H9 (cell line): Measurements from ENCODE around the gene PLLP. TPM values are rescaled to one million over a fixed set of nuclear protein-coding genes. Genes with fewer than 3 reads are reported as not detected.

Experiments used
- DNase-seq: peaks from one replicate; pipeline ENCODE4 v3.0.0-alpha.2; 2017
- H2AFZ ChIP-seq: one replicate; pipeline ENCODE4 v1.6.1; 2013; ENCODE audit warnings: mild to moderate bottlenecking, low read length, control low read depth, moderate library complexity
- H2AK5ac ChIP-seq: 2 replicates; pipeline ENCODE4 v1.6.1; 2013; ENCODE audit warnings: low read length, control low read depth, mixed read lengths; ENCODE audit not compliant: insufficient read length
- H2BK120ac ChIP-seq: one replicate; pipeline ENCODE4 v1.6.1; 2013; ENCODE audit warnings: low read depth, mild to moderate bottlenecking, low read length, control low read depth, inconsistent platforms; ENCODE audit not compliant: poor library complexity, severe bottlenecking
- H2BK12ac ChIP-seq: 2 replicates; pipeline ENCODE4 v1.6.1; 2013; ENCODE audit warnings: low read length, control low read depth, mixed read lengths, low read depth; ENCODE audit not compliant: insufficient read length
- H2BK15ac ChIP-seq: 2 replicates; pipeline ENCODE4 v1.6.1; 2013; ENCODE audit warnings: low read depth, low read length, control low read depth
- H2BK20ac ChIP-seq: one replicate; pipeline ENCODE4 v1.6.1; 2013; ENCODE audit warnings: low read depth, mild to moderate bottlenecking, low read length, control low read depth, inconsistent platforms; ENCODE audit not compliant: poor library complexity, severe bottlenecking
- H2BK5ac ChIP-seq: 2 replicates; pipeline ENCODE4 v1.6.1; 2013; ENCODE audit warnings: low read length, control low read depth, mixed read lengths; ENCODE audit not compliant: insufficient read length
- H3K14ac ChIP-seq: 2 replicates; pipeline ENCODE4 v1.6.1; 2013; ENCODE audit warnings: low read length, control low read depth; ENCODE audit not compliant: insufficient read depth
- H3K18ac ChIP-seq: 2 replicates; pipeline ENCODE4 v1.6.1; 2013; ENCODE audit warnings: low read depth, mild to moderate bottlenecking, mixed read lengths, low read length, control low read depth; ENCODE audit not compliant: insufficient read length
- H3K23ac ChIP-seq: 2 replicates; pipeline ENCODE4 v1.6.1; 2013; ENCODE audit warnings: low read length, control low read depth, mixed read lengths, low read depth; ENCODE audit not compliant: insufficient read length
- H3K23me2 ChIP-seq: 2 replicates; pipeline ENCODE4 v1.6.1; 2013; ENCODE audit warnings: low read depth, mild to moderate bottlenecking, mixed read lengths, low read length, control low read depth; ENCODE audit not compliant: insufficient read length, poor library complexity, severe bottlenecking
- H3K27ac ChIP-seq: 2 replicates; pipeline ENCODE4 v1.5.1; 2013; ENCODE audit warnings: low read length, control low read depth, mixed read lengths, low read depth; ENCODE audit not compliant: insufficient read length
- H3K27me3 ChIP-seq: 2 replicates; pipeline ENCODE4 v1.6.1; 2013; ENCODE audit warnings: low read length, control low read depth, inconsistent platforms; ENCODE audit not compliant: insufficient read depth
- H3K4ac ChIP-seq: 2 replicates; pipeline ENCODE4 v1.6.1; 2013; ENCODE audit warnings: low read depth, mild to moderate bottlenecking, control low read depth, inconsistent platforms, low read length, moderate library complexity
- H3K4me1 ChIP-seq: 2 replicates; pipeline ENCODE4 v1.6.1; 2013; ENCODE audit warnings: low read length, control low read depth, inconsistent platforms; ENCODE audit not compliant: insufficient read depth
- H3K4me2 ChIP-seq: 2 replicates; pipeline ENCODE4 v1.6.1; 2013; ENCODE audit warnings: low read length, control low read depth, mixed read lengths; ENCODE audit not compliant: insufficient read length, insufficient read depth
- H3K56ac ChIP-seq: 2 replicates; pipeline ENCODE4 v1.6.1; 2013; ENCODE audit warnings: low read depth, mild to moderate bottlenecking, mixed read lengths, low read length, control low read depth; ENCODE audit not compliant: insufficient read length
- H3K79me1 ChIP-seq: 2 replicates; pipeline ENCODE4 v1.6.1; 2013; ENCODE audit warnings: low read depth, mild to moderate bottlenecking, moderate library complexity, low read length, control low read depth, inconsistent platforms; ENCODE audit not compliant: insufficient read depth, poor library complexity, severe bottlenecking
- H3K79me2 ChIP-seq: 2 replicates; pipeline ENCODE4 v1.6.1; 2013; ENCODE audit warnings: low read length, control low read depth, inconsistent platforms; ENCODE audit not compliant: insufficient read depth
- H3K9ac ChIP-seq: 2 replicates; pipeline ENCODE4 v1.6.1; 2013; ENCODE audit warnings: low read length, control low read depth, mixed read lengths; ENCODE audit not compliant: insufficient read length; ENCODE audit errors: extremely low read depth
- H3K9me3 ChIP-seq: one replicate; pipeline ENCODE4 v1.6.1; 2013; ENCODE audit warnings: low read depth, low read length, inconsistent platforms; ENCODE audit not compliant: control insufficient read depth
- H3T11ph ChIP-seq: one replicate; pipeline ENCODE4 v1.6.1; 2013; ENCODE audit warnings: mild to moderate bottlenecking, low read length, control low read depth, inconsistent platforms
- H4K20me1 ChIP-seq: one replicate; pipeline ENCODE4 v1.6.1; 2013; ENCODE audit not compliant: control insufficient read depth, insufficient read length, insufficient read depth
- H4K5ac ChIP-seq: 2 replicates; pipeline ENCODE4 v1.6.1; 2013; ENCODE audit warnings: low read depth, mild to moderate bottlenecking, mixed read lengths, low read length, control low read depth; ENCODE audit not compliant: insufficient read length
- H4K8ac ChIP-seq: replicated peaks from 2 replicates; pipeline ENCODE4 v1.6.1; 2013; ENCODE audit warnings: low read length, control low read depth, mixed read lengths, low read depth; ENCODE audit not compliant: insufficient read length
- H4K91ac ChIP-seq: 2 replicates; pipeline ENCODE4 v1.6.1; 2013; ENCODE audit warnings: low read depth, mild to moderate bottlenecking, moderate library complexity, mixed read lengths, low read length, control low read depth; ENCODE audit not compliant: insufficient read length
- H3K27ac Mint-ChIP-seq, 3 experiments: 2 replicates in 2 of 3; 3 replicates in 1 of 3; pipeline ENCODE4 v1.8.0; 2020 to 2021; ENCODE audit warnings: mixed read lengths in 3 of 3, mild to moderate bottlenecking in 1 of 3, moderate library complexity in 1 of 3
- H3K27me3 Mint-ChIP-seq: 2 replicates; pipeline ENCODE4 v1.8.0; 2021; ENCODE audit warnings: low read depth, mild to moderate bottlenecking, moderate library complexity, mixed read lengths
- H3K36me3 Mint-ChIP-seq, 3 experiments: 2 replicates in 2 of 3; 3 replicates in 1 of 3; pipeline ENCODE4 v1.8.0; 2020 to 2021; ENCODE audit warnings: low read depth in 3 of 3, mixed read lengths in 3 of 3; ENCODE audit not compliant: insufficient read depth in 1 of 3
- H3K4me1 Mint-ChIP-seq, 2 experiments: 2 replicates each; pipeline ENCODE4 v1.8.0; 2020; ENCODE audit warnings: mixed read lengths in 2 of 2
- H3K4me3 Mint-ChIP-seq, 2 experiments: 2 replicates in 1 of 2; 3 replicates in 1 of 2; pipeline ENCODE4 v1.8.0; 2020 to 2021; ENCODE audit warnings: mild to moderate bottlenecking in 2 of 2, mixed read lengths in 2 of 2, moderate library complexity in 1 of 2
- H3K9me3 Mint-ChIP-seq, 2 experiments: 2 replicates in 1 of 2; 3 replicates in 1 of 2; pipeline ENCODE4 v1.8.0; 2020; ENCODE audit warnings: mild to moderate bottlenecking in 2 of 2, mixed read lengths in 2 of 2, moderate library complexity in 1 of 2
- WGBS: extraction: QIAGEN DNeasy Blood & Tissue Kit; methylation state at CpG from one replicate; pipeline ENCODE4 v1.1.7; 2013; ENCODE audit warnings: missing lambda C conversion rate, low lambda C conversion rate, mixed read lengths; ENCODE audit not compliant: insufficient read length; ENCODE audit errors: extremely low coverage; 5-methylcytosine and 5-hydroxymethylcytosine counted together
- total RNA-seq: library from RNA; stranded (reverse); gene quantifications from 2 replicates; pipeline ENCODE4 v1.2.1, GENCODE V29; 2021
- TF ChIP-seq, protein P1 (sequence below): fragments of 200-600 bp; sonication (generic); conservative IDR thresholded peaks from 3 replicates; pipeline ENCODE4 v1.8.0; 2021; ENCODE audit warnings: antibody characterized with exemption, mild to moderate bottlenecking

PLLP gene
- total RNA-seq, 1 experiment from 2014 or later, result 1.8 TPM

DNA sequence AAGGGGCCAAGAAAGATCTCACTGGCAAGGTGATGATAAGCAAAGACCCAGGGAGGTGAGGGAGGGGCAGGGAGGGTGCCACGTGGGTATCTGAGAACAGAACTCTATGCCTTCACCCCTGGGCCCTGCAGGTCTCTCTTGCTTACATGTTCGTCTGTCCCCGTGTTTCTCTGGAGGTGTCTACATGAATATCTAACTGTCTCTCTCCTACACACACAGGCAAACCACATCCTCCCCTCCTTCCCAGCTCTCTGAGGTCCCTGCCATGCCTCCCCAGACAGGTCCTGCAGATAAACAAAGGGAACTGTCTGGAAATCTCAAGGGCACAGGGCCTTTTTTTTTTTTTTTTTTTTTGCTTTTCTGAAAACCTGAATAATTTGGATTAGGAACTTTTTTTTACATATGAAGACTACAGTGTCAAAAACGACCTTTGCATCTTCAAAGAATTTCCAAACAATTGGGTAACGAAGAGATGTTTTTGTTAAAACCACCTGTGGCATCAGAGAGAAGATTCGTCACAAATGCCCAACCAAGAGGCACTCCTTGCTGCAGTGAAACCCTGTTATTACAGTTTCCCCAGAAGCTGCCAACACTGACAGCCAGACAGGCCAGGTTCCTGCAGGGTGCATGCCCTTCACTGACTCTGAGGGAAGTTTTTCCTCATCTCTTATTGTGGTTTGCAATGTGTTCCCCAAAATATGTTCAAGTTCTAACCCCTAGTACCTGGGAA, 17.8 kb downstream of the PLLP start:
- Mint-ChIP-seq H3K4me1 (peaks cover 17 to 28% of the 10 kb centered on the region in 2 experiments), H3K27me3 (no peaks in the 10 kb centered on the region), H3K9me3 (no peaks in the 10 kb centered on the region), H3K36me3 (no peaks in the 10 kb centered on the region), H3K27ac (peak overlapping the region; percentile 34 to 67 (median 43); a peak in 2 of 7 replicates), H3K4me3 (no peak overlapping the region)
- H3K27ac ChIP-seq, result no peak overlapping the region
- no peaks in the 10 kb centered on the region for H3K27me3 ChIP-seq
- no peak overlapping the region for H3K4me2 ChIP-seq
- no peak overlapping the region for H2BK12ac ChIP-seq
- H3K4ac ChIP-seq, result no peak overlapping the region
- no peak overlapping the region for H3K18ac ChIP-seq
- H4K91ac ChIP-seq, result no peak overlapping the region
- no peak overlapping the region for H3T11ph ChIP-seq
- no peak overlapping the region for H3K9ac ChIP-seq
- no peak overlapping the region for H2BK20ac ChIP-seq
- no peak overlapping the region for H4K8ac ChIP-seq
- TF ChIP-seq, protein P1, sequence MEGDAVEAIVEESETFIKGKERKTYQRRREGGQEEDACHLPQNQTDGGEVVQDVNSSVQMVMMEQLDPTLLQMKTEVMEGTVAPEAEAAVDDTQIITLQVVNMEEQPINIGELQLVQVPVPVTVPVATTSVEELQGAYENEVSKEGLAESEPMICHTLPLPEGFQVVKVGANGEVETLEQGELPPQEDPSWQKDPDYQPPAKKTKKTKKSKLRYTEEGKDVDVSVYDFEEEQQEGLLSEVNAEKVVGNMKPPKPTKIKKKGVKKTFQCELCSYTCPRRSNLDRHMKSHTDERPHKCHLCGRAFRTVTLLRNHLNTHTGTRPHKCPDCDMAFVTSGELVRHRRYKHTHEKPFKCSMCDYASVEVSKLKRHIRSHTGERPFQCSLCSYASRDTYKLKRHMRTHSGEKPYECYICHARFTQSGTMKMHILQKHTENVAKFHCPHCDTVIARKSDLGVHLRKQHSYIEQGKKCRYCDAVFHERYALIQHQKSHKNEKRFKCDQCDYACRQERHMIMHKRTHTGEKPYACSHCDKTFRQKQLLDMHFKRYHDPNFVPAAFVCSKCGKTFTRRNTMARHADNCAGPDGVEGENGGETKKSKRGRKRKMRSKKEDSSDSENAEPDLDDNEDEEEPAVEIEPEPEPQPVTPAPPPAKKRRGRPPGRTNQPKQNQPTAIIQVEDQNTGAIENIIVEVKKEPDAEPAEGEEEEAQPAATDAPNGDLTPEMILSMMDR, result no peak
- H3K4me1 ChIP-seq, result peaks cover 2% of the 10 kb centered on the region; the same call in 1 of the 2 replicates
- WGBS, result no CpG with 5 or more reads among the region's 6 CpGs
- H3K9me3 ChIP-seq, result no peaks in the 10 kb centered on the region
- H2AFZ ChIP-seq, result no peak overlapping the region
- no peak overlapping the region for H3K14ac ChIP-seq
- no peak overlapping the region for H3K56ac ChIP-seq
- no peaks in the 10 kb centered on the region for H3K79me2 ChIP-seq
- H2BK5ac ChIP-seq, result no peak overlapping the region
- no peak for DNase-seq
- no peak overlapping the region for H2BK15ac ChIP-seq
- H3K23ac ChIP-seq, result no peak overlapping the region
- no peak overlapping the region for H2AK5ac ChIP-seq
- H3K79me1 ChIP-seq, result no peaks in the 10 kb centered on the region
- no peaks in the 10 kb centered on the region for H3K23me2 ChIP-seq
- no peaks in the 10 kb centered on the region for H4K20me1 ChIP-seq
- H4K5ac ChIP-seq, result no peak overlapping the region
- no peak overlapping the region for H2BK120ac ChIP-seq
